ENCODE results near the gene NTRK3.

NTRK3 gene

DNA sequence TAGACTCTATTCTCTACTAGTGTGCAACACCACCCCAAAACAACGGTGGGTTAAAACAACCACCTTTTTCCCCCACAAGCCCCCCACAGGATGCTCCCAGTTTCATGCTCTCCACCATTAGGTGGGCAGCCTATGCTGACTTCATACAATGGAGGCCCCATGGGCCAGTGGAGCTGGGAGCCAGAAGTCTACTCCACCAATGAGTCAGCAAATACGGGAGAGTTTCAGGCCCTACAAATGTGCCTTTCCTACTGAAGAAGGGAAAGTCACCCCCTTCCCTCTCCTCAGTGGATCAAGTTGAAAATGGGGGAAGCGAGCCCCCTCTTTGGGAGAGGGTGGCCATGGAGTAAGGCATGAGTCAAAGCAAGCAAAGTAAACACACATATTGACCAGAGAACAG, 278.6 kb downstream of the NTRK3 start:
- no peak for DNase-seq (ENCODE audit: low read depth)

DNA sequence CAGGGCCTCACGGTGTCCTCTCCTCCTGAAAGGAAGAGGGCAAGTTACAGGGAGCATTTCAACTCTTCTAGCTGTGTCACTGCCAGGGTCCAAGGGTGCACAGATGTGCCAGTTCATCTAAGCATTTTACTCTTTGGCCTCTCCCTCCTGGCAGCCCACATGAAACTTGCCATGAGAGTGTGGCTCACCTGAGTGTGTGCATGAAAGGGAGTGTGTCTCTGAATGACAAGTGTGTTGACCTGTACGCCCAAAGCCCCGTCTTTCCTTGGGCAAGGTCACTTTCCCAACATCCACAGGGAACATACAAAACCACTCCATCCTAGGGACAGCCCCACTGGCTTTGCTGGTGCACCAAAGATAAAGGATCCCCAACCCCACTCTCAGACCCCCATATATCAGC, 280.0 kb downstream of the NTRK3 start:
- DNase-seq (ENCODE audit: low read depth) = no peak

DNA sequence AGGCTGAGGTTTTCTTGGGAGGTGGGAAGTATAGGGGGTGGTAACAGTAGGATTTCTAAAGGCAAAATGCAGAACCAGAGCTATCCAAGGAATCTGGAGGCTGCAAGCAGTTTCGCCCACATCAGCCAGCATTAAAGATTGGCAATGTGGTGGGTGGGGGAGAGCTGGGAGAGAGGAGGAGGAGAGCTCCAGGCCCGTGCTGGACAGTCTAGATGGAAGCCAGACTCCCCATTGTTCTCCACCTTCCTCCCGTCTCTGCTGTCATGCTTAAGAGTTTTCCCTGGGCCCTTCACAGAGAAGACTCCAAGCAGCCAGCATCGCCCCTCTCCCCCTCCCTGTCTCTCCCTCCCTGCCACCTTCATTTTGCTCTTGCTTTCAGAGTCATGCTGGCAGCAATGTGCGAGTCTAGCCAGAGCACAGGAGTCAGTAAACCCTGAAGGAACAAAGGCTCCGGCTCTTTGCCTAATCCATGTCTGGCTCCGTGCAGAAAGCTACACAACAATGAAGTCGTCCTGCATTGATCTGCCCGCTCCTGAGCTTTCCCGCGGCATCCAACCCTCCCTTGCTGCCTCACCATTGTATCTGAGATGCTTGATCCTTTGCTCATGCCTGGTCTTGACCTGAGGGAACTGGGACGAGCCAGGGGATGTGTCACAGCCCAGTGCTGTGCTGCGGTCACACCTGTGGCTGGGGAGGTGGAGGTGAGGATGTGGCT, 282.9 kb downstream of the NTRK3 start:
- no peak for DNase-seq (ENCODE audit: low read depth)

DNA sequence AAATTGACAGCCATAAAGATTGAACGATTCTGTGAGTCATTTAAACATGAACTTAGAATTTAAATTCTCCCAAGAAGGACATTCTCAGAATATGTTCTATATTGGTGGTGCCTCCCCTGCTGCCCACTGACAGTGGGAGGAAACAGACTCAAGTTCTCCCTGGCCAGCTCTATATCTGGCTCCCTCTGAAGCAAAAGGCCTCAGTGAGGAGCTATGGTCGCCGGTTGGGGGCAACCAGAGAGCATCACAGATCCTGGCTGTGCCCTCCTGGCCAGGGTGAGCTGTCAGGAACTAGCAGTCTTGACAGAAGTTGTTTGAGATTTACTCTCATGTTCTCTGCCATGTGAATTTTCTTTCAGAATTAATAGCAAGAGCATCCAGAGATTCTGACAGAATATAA, 285.5 kb downstream of the NTRK3 start:
- DNase-seq (ENCODE audit: low read depth) = no peak

DNA sequence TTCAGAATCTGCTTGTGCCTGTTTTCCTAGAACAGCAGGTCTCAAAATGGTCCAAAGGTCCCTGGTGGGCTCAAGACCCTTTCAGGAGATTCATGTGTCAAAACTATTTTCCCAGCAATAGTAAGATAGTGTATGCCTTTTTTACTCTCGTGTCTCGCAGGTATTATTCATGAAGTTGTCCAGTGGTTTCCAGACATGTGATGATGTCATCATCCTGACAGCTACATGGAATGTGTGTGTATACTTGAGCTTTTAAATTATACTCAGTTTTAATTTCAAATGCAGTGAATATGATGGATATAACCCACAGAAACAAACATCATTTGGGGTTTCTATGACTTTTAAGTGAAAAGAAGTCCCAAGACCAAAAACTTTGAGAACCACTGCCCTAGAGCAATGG, 288.6 kb downstream of the NTRK3 start:
- DNase-seq (ENCODE audit: low read depth) = no peak

DNA sequence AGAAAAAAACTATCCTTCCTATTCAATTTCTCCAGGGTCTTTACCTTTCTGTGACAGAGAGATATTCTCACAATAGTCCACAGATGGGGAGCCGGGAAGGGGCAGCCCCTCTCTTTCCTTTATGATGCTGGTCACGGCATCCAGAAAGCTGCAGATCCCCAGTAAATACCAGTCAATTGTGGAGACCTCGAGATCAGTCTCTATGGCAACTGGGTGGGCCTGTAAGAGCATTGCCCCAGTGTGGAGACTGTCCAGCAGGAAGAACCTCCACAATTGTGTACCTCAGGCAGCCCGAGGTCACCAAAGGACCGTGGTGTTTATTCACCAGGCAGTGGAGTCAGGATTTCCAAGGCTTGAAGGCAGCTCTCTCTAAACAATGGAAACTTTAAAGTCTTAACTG, 291.2 kb downstream of the NTRK3 start:
- DNase-seq (ENCODE audit: low read depth) = no peak

DNA sequence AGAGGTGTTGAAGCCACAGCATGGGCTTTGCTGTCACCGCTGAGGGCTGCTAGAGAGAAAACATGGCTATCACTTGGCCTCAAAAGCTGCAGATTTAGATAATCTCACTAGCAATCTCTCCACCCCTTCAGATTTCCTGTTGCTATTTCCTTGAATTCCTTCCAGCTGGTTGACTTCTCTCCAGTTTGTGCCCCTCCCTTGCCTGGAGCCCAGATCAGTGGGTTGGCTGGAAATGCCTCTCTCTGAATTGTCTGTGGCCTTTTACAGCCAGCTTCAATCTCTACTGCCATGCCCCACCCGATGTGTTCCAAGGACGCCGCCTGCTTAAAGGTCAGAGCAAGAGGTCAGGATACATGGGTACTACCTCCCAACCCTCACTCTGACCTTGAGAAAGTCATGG, 294.1 kb downstream of the NTRK3 start:
- DNase-seq (ENCODE audit: low read depth) = no peak

DNA sequence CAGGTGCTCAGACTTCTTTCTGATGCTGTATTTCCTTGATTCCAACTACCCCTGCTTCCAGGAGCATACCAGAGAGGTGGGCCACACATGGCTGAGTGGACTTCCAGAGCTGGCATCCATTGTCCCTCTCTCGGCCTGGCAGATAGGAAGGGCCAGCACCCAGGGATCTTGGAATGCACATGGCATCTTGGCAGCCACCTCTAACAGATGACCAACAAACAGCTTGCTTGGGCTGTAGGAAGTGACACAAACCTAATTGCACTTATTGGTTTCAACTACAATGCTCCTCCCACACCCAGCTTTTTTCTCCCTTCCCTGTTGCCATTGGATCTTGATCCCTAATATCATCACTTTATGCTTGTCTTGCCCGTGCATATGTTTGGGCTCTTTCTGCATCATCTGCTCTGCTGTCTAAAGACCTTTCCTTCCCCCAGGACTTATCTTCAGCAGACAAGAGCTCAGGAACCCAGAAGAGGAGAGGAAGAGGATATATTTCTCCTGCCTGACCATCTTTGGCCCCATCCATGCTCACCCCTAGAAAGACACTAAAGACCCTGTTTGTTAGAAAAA, 294.6 kb downstream of the NTRK3 start:
- DNase-seq (ENCODE audit: low read depth) = no peak

DNA sequence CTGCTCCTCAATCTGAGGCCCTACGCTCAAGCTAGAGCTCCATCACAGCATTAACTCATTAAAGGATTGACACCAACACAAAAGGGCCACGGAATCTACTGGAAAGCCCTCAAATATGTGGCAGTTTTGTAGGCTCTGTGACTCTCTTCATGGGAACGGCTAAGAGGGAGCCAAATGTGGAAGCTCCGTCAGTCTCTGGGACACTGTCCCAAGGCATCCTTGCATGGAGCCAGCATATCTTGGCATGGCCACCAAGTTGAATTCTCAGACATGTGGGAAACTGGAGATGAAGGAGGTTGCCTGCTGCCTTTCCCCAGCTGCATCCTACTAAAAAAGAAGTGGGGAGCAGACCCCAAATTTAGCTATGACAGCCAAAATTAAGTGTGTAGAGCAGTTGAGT, 296.9 kb downstream of the NTRK3 start:
- no peak for DNase-seq (ENCODE audit: low read depth)

DNA sequence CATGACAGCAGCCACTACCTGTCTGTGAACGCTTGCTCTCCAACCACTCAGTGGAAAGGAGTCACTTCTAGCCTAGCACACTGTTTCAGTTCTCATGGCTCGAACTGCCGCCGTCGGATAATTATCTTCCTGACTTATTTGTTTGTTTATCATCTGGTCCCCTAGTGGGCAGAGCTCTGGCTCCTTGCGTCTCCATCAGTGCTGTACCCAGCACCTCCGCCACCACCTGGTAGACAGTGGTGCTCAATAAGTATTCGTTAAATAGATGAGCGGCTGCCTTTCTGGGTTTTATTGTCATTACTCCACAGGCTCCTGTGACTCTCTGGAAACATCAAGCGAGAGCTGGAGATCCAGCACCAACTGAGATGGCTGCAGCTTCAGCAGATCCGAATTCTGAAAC, 297.5 kb downstream of the NTRK3 start:
- no peak for DNase-seq (ENCODE audit: low read depth)

DNA sequence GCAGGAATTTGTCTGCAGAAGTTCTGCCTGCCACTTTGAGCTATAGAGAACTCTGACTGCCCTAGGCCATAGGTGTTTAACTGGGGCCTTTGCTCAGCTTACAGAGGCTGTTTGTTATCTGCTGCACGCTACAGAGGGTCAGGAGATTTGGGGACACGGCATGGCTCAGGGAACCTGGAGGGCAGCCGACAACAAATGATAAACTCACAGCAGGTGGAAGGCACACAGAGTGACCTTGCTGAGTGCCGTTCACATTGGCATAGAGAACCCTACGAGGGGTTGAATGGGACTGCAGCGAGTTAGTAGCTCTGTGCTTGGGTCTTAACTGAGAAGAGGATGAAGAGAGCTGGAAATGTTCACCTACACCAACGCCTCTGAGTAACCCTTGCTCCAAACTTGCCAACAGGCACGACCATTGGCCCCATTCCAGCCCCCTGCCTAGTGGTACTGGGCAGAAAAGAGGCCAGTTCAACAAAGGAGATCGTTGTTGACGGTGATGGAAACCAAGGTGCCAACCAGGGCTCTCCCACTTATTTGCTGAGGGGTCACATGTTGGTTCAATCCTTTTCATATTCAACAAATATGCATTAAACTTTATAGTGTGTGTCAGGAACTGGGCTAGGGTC, 301.1 kb downstream of the NTRK3 start:
- no peak for DNase-seq (ENCODE audit: low read depth)

DNA sequence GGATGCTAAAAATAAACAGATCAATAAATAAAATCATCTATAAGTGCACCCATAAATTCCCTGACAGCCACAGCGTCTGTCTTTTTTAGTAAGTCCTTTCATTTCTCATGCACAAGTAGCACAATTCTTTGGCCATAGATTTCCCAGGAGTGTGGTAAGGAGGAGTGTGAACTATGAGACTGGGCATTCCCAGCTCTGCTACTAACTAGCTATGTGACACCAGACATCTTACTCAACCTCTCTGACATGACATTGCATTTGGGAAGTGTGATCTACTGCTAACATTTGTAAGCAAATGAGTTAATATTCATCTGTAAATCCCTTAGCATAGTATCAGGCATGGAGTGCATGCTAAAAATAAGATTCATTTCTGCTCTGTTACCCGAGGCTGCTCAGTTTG, 301.7 kb downstream of the NTRK3 start:
- no peak for DNase-seq (ENCODE audit: low read depth)

DNA sequence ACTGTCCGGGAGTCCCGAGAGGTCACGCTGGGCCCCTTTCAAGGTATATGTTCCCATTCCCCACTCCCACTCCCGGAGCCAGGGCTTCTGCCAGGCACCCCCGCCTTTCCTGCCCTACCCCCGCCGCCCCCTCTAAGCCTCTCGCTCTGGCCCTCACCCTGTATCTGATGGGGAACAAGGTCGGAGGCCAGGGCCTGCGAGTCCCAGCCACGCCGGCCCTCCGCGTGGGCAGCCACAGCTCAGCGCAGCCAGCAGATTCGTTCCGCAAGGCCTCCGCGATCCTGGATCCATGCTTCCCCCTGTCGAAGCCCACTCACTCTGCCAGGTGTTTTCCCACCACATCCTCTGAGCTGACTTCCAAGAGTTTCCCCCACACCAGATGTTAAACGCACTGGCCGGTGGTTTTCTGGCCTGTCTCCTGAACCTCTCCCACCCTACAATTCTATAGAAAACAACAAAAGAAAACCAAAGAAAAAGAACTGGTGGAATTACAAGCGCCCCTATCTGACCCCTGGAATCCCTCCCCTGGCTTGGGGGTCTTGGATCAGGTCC, 303.7 kb downstream of the NTRK3 start:
- DNase-seq (ENCODE audit: low read depth) = no peak

DNA sequence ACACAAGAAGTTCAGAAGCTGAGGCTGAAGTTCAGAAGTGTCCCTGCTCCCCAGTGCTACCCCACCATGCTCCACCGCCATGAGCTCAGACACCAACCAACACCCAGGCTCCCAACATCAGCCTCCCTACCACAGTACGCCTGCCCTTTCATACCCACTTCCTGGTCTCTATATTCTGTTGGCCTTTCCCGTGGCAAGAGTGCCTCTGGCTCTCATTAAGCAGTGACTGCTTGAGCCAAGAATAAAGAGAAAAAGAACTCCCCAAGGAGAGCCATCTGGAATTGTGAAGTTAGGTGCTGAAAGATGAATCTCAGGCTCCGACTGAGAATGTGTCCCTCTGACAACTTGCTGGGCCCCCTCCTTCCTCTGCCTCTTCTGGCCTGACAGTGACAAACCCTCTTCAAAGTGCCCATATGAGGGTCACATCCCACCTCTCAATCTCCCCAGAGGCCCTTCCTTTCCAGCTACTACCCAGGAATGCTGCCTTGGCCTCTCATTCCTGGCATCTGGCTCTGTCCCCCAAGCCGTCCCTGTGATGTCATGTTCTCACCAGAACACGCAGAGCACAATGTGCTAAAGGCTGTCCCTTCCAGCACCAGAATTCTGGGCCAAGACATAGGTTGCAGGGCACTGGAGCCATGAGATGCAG, 306.8 kb downstream of the NTRK3 start:
- no peak for DNase-seq (ENCODE audit: low read depth)

DNA sequence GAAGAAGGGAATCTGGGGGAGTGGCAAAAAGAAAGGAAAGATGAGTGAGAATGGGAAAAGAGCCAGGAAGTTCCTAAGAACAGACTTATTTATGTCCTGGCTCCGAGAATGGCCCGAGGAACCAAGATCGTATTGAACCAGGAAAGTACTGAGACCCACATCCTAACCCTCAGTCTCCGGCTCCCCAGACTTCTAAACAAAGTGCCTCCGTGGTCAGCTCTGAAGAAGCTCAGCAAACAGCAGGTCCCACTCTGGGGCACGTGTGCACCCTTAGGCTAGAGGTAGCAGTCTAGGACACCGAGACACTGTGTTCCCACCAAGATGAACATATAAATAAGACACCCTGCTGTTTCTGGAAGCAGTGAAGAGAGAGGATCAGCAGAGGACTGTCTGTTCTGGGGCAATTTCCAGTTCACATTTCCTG, 307.4 kb downstream of the NTRK3 start:
- no peak for DNase-seq (ENCODE audit: low read depth)

DNA sequence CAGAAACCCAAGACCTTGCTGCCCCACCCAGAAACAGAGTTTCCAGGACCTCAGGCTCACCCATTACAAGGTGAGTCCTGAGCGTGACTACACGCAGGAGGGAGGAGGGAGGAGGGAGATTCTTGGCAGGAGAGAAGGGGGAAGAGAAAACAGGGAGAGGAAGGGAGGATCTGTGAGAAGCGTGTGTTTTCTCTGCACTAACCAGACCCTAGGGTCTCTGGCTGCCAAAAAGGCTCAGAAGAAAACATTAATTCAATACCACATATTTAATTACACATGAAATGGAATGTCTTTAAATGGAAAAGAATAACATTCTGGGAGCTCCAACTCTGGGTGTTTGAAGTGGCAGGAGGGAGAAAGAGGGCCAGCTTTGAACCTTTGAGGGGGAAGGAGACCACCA, 309.0 kb downstream of the NTRK3 start:
- no peak for DNase-seq (ENCODE audit: low read depth)

DNA sequence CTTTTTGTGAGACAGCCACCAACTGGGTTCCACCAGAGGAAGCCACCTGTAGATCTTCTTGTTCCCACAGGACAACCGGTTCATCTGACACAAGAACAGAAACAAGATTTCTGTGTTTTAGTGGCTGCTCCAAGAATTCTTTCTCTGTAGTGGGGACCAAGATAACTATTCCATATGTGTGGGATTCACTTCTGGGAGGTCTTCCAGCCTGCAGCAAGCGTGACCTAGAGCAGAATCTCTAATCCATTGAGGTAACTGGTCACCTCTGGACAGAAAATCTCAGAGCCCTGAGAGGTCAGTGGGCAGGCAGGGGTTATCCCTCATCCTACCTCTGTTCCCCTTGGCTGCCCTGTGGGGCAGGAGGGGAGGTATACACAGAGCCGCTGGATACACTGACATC, 311.3 kb downstream of the NTRK3 start:
- no peak for DNase-seq (ENCODE audit: low read depth)

DNA sequence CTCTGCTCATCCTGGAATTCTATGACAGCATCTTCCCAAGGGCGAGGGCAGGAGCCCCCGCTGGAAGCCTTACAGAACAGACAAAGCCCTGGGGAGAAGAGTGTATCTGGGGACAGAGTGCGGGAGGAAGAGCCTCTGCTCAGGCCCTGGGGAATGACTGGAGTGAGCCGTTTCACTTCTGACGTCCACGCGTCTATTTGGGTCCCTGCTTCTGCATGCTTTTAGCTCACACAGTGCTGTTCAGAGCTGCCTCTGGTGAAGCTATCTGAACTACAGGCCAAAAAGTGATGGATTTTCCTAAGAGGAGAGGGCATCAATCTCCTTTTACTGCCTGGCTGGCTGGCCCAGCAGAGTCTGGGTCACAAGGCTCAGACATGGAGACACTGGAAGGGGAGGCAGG, 311.8 kb downstream of the NTRK3 start:
- DNase-seq (ENCODE audit: low read depth) = no peak

DNA sequence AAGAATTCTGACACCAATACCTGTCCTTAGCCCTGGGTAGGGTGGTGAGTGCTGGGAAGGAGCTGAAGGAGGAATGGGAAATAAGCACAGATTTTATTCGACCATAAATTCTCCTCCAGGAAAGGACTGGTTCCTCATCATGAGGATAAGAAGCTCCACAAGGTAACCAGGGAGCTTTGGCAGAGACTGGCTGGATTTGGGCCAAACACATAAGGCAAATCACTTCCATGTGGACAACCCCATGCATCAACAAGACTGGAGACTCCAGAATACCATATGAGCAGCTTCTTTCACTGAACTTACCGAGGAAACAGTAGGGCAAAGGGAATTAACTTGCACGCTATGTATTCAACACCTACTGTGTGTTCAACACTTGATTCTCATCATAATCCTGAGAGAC, 312.5 kb downstream of the NTRK3 start:
- no peak for DNase-seq (ENCODE audit: low read depth)

DNA sequence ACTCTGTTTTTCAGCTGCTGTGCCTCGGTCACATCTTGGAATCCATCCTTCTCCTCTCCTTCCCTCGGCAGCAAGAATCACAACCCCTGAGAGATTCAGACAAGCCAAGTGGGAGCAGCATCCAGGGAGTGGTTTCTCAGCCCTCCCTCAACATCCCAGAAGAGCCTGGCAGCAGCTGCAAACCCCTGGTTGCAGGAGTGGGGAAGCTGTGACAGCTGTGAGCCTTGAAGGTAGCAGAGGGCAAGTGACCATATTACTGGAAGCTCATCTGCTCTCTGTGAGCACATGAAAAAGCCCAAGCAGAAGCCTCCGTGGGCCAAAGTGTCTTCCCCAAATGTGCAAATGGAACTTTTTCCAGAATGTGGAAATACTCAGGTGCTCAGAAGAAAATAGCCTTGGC, 312.9 kb downstream of the NTRK3 start:
- no peak for DNase-seq (ENCODE audit: low read depth)

DNA sequence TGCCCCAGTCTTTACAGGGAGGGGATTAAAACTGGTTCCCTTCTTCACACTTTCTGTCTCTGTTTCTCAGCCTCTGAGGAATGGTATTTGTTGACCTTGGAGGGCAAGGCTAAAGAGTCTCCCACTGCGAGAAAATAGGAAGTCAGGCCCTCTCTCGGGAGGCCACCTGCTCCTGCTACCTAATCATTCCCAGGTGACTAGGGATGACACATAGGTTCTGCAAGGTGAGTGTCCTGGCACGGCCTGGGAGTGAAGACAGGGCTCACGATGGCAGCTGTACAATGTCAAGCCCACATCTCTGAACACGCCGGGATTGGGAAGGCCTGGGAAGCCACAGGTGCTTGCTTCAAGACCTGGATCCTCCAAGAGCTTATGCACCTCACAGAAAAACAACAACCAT, 314.2 kb downstream of the NTRK3 start:
- DNase-seq (ENCODE audit: low read depth) = no peak

DNA sequence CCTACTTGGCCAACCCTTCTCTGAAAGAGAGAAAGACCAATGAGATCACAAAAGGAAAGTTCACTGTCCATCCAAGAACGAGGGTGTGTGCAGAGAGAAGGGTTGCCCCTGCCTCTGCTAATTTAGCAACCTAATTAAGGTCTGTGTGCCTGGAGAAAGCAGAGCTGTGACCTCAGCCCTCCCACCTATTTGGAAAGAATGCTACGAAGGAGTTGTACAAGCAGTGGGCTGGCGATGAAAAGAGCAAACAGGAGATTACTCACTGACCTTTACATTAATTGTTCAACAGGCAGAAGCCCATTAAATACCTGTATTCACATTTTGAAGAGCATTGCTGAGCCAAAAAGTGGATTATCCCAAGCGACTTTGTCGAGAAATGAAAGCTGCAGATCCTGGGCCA, 314.9 kb downstream of the NTRK3 start:
- no peak for DNase-seq (ENCODE audit: low read depth)

DNA sequence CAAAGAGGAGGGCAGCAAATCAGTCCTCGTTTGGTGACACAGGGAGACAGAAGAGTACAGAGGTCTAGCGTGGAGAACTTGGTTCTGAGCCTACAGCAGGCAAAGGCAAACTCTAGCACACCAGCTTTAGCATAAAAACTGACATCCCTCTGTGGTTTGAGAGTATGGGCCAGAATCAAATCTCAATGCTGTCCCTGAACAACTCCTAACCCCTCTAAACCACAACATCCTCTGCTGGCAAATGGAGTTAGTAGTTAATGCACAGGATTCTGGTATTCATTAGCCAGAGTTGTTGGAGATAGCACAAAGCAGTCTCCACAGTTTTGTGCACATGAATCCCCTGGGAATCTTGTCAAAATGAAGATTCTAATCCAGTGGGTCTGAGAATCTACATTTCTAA, 315.8 kb downstream of the NTRK3 start:
- DNase-seq (ENCODE audit: low read depth) = no peak
